ENCODE results near the gene PTH1R.
A peak's percentile ranks its signal among the peaks of the same experiment; 100 is the strongest.

PTH1R gene

DNA sequence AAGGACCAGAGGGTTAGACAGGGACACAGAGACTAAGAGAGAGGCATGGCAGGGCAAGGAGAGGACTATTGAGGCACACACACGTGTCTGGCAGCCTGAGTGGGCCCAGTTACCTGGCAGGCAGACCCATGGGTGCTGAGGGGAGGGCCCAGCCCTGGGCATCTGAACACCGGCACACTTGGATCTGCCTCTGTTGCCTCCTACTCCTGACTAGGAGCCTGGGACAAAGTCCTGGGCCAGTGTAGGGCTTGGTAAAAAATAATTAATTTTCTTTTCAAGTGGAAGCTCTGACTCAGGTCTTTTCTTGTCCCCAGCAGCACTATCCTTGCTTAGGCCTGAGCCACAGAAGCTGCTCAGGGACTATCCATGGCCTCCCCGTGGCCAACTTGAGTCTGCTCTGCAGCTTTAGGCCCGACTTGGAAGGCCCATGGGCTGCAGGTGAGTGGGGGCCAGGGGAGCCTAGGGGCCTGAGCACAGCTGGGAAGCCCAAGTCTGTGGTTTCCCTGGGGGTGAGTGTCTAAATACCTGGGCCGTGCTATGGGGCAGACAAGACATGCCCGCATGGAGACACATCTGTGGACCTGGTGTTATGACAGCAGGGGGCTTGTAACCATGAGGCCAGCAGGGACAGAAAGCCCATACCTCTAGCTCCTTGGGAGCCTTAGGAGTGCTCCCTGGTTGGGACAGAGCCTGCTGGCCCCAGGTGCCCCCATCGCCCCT lies at the start of gene PTH1R:
PTH1R (plus strand) TSS at position 316 of the 720 bp plus-strand sequence. CDS start 5,839 bp downstream, outside the sequence.
- no peak for DNase-seq (ENCODE audit: low read depth)

- DNase-seq (ENCODE audit: low read depth): no peak
These were observed 47.8 kb upstream of the PTH1R start for GRCh38 chr3:46829699-46830208.

- no peak for DNase-seq (ENCODE audit: low read depth)
These were observed 46.7 kb upstream of the PTH1R start for GRCh38 chr3:46830801-46831200.

DNA sequence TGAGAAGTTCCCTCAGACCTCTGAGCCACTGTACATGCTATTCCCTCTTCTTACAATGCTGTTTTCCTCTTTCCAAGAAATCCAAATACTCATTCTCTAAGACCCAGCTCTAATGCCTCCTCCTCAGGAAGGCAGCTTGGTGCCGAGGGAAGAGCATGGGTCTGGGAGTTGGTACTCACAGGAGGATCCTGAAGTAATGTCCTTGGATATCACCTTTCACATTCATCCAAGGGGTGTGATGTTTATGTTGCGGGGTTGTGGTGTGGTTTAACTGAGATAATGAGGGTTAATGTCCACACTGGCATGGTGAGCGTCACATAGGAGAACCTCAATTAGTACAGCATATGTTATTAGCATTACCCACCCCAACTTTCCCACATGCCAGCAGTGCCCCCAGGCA lies 46.2 kb upstream of the PTH1R start:
- DNase-seq (ENCODE audit: low read depth): no peak

GRCh38 chr3:46831841-46832240 lies 45.7 kb upstream of the PTH1R start:
- DNase-seq (ENCODE audit: low read depth): no peak

DNA sequence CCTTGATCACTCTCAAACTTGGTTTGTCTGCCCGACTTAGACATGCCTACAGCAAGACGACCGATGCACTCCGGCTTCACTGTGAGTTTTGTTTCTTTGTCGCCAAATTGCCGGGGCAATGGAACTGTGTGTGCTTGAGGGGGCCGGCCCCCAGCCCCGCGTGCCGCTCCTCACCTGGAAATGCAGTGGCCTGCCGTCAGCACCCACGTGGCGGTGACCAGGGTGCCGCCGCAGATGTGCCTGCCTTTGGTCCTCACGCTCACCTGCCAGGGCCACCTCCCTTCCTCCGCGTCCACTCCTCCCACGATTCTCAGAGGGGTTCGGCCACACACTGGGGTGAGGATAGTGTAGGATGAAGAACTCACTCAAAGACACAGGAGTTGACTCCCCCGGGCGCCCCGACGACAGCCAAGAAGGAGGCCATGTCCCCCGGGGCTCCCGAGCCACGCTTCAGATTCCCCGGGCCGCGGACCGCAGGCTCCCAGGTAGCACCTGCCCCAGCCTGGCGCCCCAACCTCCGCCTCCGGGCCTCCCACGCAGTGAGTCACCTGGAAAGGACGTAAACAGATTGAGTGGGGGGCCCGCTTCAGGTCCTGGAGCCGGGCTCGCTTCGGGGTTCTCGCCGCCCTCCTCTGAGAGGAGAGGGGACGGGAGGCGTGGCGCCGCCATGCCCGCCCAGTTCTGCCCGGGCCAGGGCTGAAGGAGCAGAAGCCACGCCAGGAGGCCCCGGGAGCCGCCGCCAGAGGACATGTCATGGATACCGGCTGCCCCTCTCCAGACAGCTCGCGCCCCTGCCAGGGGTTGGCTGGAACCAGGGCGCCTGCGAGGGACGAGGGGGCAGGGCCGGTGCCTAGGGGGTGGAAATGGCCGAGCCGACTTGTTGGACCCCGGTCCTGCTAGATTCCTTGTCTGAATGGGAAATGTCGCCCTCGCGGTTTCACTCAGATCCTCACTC lies 43.9 kb upstream of the PTH1R start:
- DNase-seq (ENCODE audit: low read depth): no peak

DNA sequence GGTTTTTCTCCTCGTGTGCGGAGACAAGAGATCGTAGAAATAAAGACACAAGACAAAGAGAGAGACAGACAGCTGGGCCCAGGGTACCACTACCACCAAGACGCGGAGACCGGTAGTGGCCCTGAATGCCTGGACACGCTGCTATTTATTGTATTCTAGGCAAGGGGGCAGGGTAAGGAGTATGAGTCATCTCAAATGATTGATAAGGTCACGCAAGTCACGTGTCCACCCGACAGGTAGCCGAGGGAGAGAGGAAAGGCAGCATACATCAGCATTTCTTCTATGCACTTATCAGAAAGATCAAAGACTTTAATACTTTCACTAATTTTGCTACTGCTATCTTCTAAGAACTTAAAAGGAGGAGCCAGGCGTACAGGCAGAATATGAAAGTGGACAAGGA lies 42.5 kb upstream of the PTH1R start:
- no peak for DNase-seq (ENCODE audit: low read depth)

- no peak for DNase-seq (ENCODE audit: low read depth)
These were observed 42.0 kb upstream of the PTH1R start for GRCh38 chr3:46835491-46835890.

- DNase-seq (ENCODE audit: low read depth): no peak
These were observed 39.2 kb upstream of the PTH1R start for GRCh38 chr3:46838301-46838700.

DNA sequence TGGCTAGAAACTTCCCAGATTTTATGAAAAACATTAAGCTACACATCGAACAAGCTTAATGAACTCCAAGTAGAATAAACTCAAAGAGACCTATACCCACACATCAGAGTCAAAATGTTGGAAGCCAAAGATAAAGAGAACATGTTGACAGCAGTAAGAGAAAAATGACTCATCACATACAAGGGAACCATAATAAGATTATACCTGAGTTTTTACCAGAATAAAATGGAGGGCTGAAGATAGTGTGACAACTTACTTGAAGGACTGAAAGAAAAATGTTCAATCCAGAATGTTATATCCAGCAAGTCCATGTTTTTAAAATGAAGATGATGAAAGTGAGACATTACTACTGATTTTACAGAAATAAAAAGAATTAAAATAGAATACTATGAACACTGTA lies 37.0 kb upstream of the PTH1R start:
- no peak for DNase-seq (ENCODE audit: low read depth)

GRCh38 chr3:46843508-46843907 lies 34.0 kb upstream of the PTH1R start:
- no peak for DNase-seq (ENCODE audit: low read depth)

DNA sequence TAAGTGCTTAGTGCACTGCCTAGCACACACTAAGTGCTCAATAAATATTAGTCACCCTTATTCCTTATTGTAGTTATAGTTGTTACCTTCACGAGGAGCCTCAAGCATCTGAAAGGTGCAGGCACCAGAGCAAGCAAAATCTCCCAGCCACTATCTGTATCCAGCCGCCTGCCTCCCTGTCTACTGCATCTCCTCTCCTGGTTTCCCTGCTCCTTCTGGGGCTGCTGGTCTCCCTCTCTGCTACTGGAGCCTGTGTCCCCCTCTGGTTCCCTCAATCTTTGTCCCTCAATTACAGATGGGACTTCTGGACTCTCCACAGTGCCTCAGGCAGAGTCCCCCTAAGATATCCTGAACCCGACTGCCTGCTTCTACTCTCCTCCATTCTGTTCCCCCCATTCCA lies 33.1 kb upstream of the PTH1R start:
- no peak for DNase-seq (ENCODE audit: low read depth)

DNA sequence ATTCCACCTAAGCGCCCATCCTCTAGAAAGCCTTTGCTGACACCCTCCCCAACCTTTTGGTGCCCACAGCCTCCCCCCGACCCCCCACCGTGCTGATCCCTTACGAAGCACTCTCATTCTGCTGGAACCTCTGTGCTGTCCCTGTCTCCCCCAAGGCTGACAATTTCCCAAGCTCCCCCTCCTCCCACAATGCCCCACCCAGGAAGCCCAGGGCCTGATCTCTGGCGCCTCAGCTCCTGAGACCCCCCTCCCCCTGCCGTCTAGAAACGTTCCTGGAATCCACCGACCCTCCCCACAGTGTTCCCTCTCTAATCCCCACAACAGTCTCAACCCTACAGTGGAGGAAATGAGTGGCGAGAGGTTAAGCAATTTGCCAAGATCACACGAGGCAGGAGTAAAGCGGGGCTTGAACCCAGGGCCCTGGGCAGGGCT lies 32.6 kb upstream of the PTH1R start:
- no peak for DNase-seq (ENCODE audit: low read depth)

- DNase-seq (ENCODE audit: low read depth): no peak
These were observed 32.1 kb upstream of the PTH1R start for GRCh38 chr3:46845397-46845859.

DNA sequence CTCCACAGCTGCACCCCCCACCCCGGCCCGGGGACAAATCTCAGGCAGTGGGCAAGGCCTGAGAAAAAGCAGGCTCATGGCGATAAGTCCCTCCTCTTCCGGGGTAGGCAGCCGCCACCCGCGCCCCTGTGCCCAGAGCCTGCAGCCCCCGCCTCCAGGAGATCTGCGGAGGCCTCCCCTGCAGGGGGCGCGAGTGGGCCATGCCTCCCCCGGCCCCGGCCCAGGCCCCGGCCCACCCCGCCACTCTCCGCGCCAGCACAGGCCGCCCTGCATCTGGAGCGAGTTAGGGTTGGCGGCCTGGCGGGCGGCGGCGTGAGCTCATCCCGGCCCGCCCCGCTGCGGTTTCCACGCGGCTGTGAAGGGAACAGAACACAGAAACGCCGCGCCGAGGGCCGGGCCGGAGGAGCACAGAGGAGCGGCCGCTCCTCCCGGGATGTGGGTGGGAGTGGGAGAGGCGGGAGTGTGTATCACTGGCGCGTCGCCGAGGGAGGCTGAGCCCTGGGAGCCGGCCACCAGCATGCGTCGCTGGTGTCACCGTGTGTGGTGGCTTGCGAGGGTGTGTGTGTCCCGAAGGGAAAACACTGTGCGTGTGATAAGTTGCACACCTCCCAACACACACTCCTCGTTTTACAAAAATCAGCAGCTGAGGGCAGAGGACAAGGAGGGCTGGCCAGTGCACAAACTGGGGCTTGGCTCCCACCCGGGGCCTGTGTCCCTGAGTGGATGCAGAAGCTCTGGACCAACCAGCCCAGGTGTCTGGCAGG lies 31.5 kb upstream of the PTH1R start:
- peak; percentile 71 for DNase-seq (ENCODE audit: low read depth)

DNA sequence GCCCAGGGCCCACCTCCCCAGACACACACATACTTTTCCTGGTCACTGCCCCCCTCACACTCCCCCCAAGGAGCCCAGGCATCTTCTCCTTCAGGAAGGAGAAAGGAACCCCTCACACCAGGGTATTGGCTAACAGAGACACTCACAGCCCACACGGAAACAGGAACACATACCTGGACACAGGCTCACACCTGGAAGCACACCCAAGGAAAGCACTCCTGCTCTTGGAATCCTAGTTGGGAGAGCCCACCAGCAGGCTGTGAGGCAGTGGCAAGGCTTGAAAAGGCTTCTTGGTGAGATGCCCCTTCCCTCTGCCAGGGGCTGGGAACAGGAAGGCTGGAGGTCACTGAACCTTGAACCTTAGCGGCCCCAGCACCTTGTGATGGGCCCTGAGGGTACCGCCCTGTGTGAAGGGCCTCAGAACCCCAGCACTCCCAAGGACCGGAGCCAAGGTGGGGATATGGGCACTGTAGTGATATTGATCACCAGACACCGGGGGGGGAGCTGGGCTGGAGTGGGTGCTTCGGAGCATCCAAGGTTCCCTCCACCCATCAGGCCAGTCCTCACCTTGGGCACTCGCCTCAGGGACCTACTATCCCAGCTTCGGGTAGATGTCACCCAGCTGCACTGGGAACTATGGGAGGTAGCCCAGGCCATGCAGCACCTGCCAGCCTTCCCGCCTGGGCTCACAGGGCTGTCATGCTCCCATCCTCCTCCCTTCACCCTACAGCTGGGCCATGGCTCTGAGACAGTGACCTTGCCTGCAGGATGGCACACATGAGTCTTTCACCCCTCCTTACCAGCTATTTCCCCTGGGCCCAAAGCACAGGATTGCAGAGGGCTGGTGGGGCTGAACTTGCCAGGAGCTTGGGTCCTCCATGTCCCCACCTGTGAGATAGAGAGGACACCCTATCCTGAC lies 30.6 kb upstream of the PTH1R start:
- no peak for DNase-seq (ENCODE audit: low read depth)

GRCh38 chr3:46847744-46848143 lies 29.8 kb upstream of the PTH1R start:
- no peak for DNase-seq (ENCODE audit: low read depth)

GRCh38 chr3:46848271-46849044 lies 29.1 kb upstream of the PTH1R start:
- no peak for DNase-seq (ENCODE audit: low read depth)

GRCh38 chr3:46849045-46849631 lies 28.4 kb upstream of the PTH1R start:
- DNase-seq (ENCODE audit: low read depth): no peak
